ENCODE results near the gene KMT2C.

DNA sequence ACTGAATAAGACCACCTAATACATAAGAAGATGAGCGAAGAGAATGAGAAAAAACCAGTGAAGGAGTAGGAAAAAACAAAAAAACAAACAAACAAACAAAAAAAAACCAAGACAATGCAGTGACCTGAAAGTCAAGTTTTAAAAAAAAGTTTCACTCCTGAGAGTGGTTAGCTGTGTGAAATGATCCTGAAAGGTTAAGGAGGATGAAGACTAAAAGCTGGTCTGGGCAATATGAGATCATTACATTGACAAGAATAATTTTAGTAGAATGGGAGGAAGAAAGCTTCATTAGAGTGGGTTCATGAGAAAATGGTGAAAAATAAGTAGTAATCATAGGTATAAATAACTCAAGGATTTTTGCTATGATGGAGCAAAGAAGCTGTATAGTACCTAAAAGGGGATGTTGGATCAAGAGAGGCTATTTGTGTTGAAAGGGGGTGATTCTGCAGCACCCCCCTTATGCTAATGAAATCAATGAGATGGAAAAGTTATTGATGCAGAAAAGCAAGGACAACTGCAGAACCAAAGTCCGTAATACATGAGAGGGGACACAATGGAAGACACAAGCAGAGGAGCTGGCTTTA, 80.2 kb downstream of the KMT2C start:
- TF ChIP-seq POLR2AphosphoS5 (IDR thresholded peaks at IDR 0.05) (no peak), POLR2A (IDR thresholded peaks at IDR 0.05) (no peak), EP300 (IDR thresholded peaks at IDR 0.05) (no peak)
- TF ChIP-seq, protein P1, sequence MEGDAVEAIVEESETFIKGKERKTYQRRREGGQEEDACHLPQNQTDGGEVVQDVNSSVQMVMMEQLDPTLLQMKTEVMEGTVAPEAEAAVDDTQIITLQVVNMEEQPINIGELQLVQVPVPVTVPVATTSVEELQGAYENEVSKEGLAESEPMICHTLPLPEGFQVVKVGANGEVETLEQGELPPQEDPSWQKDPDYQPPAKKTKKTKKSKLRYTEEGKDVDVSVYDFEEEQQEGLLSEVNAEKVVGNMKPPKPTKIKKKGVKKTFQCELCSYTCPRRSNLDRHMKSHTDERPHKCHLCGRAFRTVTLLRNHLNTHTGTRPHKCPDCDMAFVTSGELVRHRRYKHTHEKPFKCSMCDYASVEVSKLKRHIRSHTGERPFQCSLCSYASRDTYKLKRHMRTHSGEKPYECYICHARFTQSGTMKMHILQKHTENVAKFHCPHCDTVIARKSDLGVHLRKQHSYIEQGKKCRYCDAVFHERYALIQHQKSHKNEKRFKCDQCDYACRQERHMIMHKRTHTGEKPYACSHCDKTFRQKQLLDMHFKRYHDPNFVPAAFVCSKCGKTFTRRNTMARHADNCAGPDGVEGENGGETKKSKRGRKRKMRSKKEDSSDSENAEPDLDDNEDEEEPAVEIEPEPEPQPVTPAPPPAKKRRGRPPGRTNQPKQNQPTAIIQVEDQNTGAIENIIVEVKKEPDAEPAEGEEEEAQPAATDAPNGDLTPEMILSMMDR (IDR thresholded peaks at IDR 0.05) = no peak

Measured in stomach (tissue), 4 donors.